Vagina (tissue), 2 donors: ENCODE results near the gene SPATS2. TPM values are rescaled to one million over a fixed set of nuclear protein-coding genes. Genes with fewer than 3 reads are reported as not detected.
A peak's percentile ranks its signal among the peaks of the same experiment; 100 is the strongest.

Source experiments
- DNase-seq, 2 donors: peaks; one replicate each; pipeline ENCODE4 v3.0.0-alpha.2; 2017; ENCODE audit errors: extremely low spot score in 2 of 2
- H3K27ac ChIP-seq: fragments of 200-600 bp; sonication (generic); one replicate; pipeline ENCODE4 v1.5.1; 2019
- H3K27me3 ChIP-seq: fragments of 200-600 bp; sonication (generic); one replicate; pipeline ENCODE4 v1.5.1; 2019
- H3K36me3 ChIP-seq, 2 donors: fragments of 200-600 bp; sonication (generic); one replicate each; pipeline ENCODE4 v1.5.1; 2017 to 2019
- H3K4me1 ChIP-seq: fragments of 200-600 bp; sonication (generic); one replicate; pipeline ENCODE4 v1.5.1; 2019
- H3K4me3 ChIP-seq, 2 donors: fragments of 200-600 bp; sonication (generic); 1 replicate in 1 of 2; 2 replicates in 1 of 2; pipeline ENCODE4 v1.5.1; 2016 to 2019
- H3K9me3 ChIP-seq: fragments of 200-600 bp; sonication (generic); one replicate; pipeline ENCODE4 v1.5.1; 2019
- POLR2A ChIP-seq, 2 donors: fragments of 450-650 bp; IDR thresholded peaks; one replicate each; pipeline ENCODE4 v1.6.1; 2017; ENCODE audit warnings: antibody characterized with exemption in 2 of 2, mild to moderate bottlenecking in 2 of 2, moderate library complexity in 2 of 2
- POLR2AphosphoS5 ChIP-seq, 2 donors: sonication (generic); formaldehyde crosslinking; IDR thresholded peaks; one replicate each; pipeline ENCODE4 v1.9.0; 2017; ENCODE audit warnings: antibody characterized with exemption in 2 of 2, mild to moderate bottlenecking in 2 of 2, low read depth in 1 of 2; ENCODE audit not compliant: insufficient read depth in 1 of 2
- intact Hi-C: fragments of 100-400 bp; cut with DNase I; formaldehyde crosslinking; loops from one replicate; pipeline ENCODE4 v1.15.1; 2023
- total RNA-seq: library from RNA; depleted of rRNA; stranded (reverse); fragments of >200 nt; gene quantifications from one replicate; pipeline ENCODE4 v1.2.3, GENCODE V29; 2016
- TF ChIP-seq, protein P1 (sequence below), 3 experiments: fragments of 450-650 bp in 2 of 3; fragments of 200-600 bp in 1 of 3; sonication (generic) in 1 of 3; IDR thresholded peaks; one replicate each; pipeline ENCODE4 v1.5.1; 2017 to 2019; ENCODE audit warnings: antibody characterized with exemption in 3 of 3, mild to moderate bottlenecking in 2 of 3, moderate library complexity in 2 of 3

SPATS2 gene
- total RNA-seq, 1 donor from 2014 or later = 28.0 TPM

DNA sequence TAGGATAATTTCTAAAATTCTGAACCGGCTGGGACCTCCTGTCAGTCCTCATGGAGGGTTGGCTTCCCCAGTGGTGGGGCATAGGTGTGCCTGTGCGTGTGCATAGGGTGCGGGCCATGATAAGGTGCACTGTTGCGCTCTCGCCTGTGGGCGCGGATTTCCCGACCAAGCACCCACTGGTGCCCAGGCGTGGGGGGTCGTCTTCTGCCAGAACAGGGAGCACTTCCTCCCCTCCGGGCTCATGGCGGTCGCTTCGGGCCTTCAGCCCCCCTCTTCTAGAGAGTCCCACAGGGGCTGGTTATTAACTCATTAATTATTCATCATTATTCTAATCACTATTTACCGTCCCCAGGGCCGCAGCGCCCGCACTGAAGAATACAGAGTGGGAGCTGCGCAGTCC lies 33.0 kb upstream of the SPATS2 start:
- intact Hi-C loops = no loop called here
- H3K27me3 ChIP-seq = peaks cover 13% of the 10 kb centered on the region

DNA sequence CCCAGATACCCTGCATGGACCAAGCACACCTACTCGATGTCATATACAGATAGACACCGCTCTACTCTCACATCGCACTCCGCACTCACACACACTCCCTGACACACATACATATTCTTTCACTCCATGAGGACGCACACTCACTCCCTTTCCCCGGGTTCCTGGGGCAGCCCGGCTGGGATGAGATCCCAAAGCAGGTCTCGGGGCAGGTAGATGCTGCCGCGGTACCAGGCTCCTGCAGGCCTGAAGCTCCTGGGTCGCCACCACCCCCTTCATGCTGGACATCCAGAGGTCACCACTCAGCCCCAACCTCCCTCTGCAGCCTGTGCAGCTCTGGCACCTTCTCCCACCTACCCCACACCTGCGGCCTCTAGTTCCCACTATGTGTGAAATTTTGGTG lies 32.6 kb upstream of the SPATS2 start:
- no peak for TF ChIP-seq POLR2AphosphoS5 (IDR thresholded peaks at IDR 0.05; ENCODE audit: insufficient read depth in 1 of 2, low read depth in 1 of 2)
- TF ChIP-seq, protein P1, sequence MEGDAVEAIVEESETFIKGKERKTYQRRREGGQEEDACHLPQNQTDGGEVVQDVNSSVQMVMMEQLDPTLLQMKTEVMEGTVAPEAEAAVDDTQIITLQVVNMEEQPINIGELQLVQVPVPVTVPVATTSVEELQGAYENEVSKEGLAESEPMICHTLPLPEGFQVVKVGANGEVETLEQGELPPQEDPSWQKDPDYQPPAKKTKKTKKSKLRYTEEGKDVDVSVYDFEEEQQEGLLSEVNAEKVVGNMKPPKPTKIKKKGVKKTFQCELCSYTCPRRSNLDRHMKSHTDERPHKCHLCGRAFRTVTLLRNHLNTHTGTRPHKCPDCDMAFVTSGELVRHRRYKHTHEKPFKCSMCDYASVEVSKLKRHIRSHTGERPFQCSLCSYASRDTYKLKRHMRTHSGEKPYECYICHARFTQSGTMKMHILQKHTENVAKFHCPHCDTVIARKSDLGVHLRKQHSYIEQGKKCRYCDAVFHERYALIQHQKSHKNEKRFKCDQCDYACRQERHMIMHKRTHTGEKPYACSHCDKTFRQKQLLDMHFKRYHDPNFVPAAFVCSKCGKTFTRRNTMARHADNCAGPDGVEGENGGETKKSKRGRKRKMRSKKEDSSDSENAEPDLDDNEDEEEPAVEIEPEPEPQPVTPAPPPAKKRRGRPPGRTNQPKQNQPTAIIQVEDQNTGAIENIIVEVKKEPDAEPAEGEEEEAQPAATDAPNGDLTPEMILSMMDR (IDR thresholded peaks at IDR 0.05) = no peak
- no peak for TF ChIP-seq POLR2A (IDR thresholded peaks at IDR 0.05)

More for the DNA sequence above, 33.0 kb upstream of the SPATS2 start:
- no peaks in the 10 kb centered on the region for H3K36me3 ChIP-seq
- DNase-seq = no peak
- peaks cover 42% of the 10 kb centered on the region for H3K4me1 ChIP-seq
- TF ChIP-seq, protein P1 (IDR thresholded peaks at IDR 0.05) = no peak
- TF ChIP-seq POLR2AphosphoS5 (IDR thresholded peaks at IDR 0.05; ENCODE audit: insufficient read depth in 1 of 2, low read depth in 1 of 2) (no peak), POLR2A (IDR thresholded peaks at IDR 0.05) (no peak)
- H3K27ac ChIP-seq = no peak overlapping the region
- H3K9me3 ChIP-seq = no peaks in the 10 kb centered on the region
- no peak overlapping the region for H3K4me3 ChIP-seq

DNA sequence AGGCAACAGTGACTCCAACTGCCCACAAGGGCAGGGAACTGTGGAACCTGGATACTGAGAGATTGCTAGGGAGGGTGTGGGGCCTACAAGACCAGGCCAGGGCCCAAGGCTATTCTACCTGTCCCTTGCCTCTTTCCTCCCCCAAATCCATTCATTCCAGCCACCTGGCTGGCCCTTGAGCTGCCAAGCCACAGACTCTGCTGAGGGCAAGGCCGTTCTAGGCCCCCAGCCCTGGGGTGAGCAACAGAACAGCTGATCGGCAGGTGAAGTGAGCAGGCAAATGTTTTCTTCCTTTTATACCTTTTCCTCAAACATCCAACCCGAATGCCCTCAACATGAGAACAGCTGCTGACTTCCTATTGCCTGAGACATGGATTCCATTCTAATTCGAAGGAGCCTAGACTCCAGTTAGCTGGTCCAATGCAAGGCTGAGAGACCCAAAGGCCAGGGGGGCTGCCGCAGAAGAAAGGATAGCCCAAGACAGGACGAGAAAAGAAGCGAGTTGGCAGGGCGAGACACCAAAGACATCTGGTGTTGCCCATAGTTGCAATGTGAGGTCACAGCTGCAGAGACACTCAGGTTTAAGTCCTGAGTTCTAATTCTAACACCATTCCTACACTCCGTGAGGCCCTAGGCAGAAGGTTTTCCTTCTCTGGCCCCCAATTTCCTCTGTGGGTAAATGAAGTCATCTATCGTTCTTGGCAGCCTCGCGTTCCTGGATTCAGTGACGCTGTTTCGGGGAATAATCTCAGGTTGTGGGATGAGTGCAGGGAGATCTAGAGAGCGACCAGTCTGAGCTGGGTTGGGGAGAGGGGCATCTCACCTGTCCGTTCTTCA lies 31.9 kb upstream of the SPATS2 start:
- no peak overlapping the region for H3K27ac ChIP-seq
- intact Hi-C loops = no loop called here
- no peaks in the 10 kb centered on the region for H3K36me3 ChIP-seq

More for the DNA sequence above, 32.6 kb upstream of the SPATS2 start:
- Histone ChIP-seq H3K4me1 (peaks cover 42% of the 10 kb centered on the region), H3K36me3 (no peaks in the 10 kb centered on the region), H3K4me3 (no peak overlapping the region), H3K27me3 (peaks cover 13% of the 10 kb centered on the region), H3K27ac (no peak overlapping the region), H3K9me3 (no peaks in the 10 kb centered on the region)
- intact Hi-C loops = no loop called here
- DNase-seq = no peak

DNA sequence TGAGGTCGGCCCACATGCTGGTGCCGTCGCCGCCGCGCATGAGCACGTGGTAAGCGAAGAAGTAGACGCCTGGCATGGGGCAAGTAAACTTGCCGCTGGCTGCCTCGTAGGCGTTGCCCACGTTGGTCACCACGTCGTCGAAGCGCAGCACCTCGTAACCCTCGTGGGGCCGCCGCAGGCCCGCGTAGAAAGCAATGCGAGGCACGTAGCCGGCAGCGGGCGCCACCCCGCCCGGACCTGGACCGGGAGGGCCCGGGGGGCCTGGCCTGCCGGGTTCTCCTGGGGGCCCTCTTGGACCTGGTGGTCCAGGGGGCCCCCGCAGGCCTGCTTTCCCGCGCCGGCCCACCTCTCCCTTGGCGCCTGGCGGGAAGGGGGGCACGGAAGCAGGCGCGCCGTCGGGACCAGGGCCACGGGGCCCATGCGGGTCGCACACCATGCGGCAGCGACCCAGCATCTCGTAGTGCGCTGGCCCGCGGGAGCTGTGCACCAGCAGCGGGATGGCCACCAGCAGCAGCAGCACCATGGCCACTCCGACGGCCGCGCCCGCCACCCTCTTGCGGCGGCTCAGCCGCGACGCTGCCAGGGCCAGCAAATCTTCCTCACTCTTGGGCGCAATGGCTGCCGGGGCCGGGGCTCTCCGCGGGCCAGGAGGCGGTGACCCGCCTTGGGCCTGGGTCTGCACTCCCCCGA lies 31.2 kb upstream of the SPATS2 start:
- intact Hi-C loops = no loop called here
- peaks cover 13% of the 10 kb centered on the region for H3K27me3 ChIP-seq
- H3K4me3 ChIP-seq = peak overlapping the region in 1 of 2 donors; percentile 35
- H3K9me3 ChIP-seq = no peaks in the 10 kb centered on the region
- H3K27ac ChIP-seq = no peak overlapping the region
- peaks cover 39% of the 10 kb centered on the region for H3K4me1 ChIP-seq
- no peak for TF ChIP-seq POLR2A (IDR thresholded peaks at IDR 0.05)
- TF ChIP-seq POLR2AphosphoS5 (IDR thresholded peaks at IDR 0.05; ENCODE audit: insufficient read depth in 1 of 2, low read depth in 1 of 2) = no peak
- TF ChIP-seq, protein P1 (IDR thresholded peaks at IDR 0.05) = no peak
- DNase-seq = no peak
- H3K36me3 ChIP-seq = no peaks in the 10 kb centered on the region

More for the DNA sequence above, 31.9 kb upstream of the SPATS2 start:
- Histone ChIP-seq H3K4me1 (peaks cover 42% of the 10 kb centered on the region), H3K27me3 (peaks cover 13% of the 10 kb centered on the region), H3K9me3 (no peaks in the 10 kb centered on the region), H3K4me3 (no peak overlapping the region)
- no peak for DNase-seq
- no peak for TF ChIP-seq POLR2AphosphoS5 (IDR thresholded peaks at IDR 0.05; ENCODE audit: insufficient read depth in 1 of 2, low read depth in 1 of 2)
- TF ChIP-seq POLR2A (IDR thresholded peaks at IDR 0.05) = no peak
- TF ChIP-seq, protein P1 (IDR thresholded peaks at IDR 0.05) = no peak
